ENCODE data around the gene MTG1.
"Not testable (repeated sequence)": the region's sequence is repeated elsewhere in the genome, so short reads cannot be mapped to it uniquely, and the experiment has no call there.

The MTG1 gene

DNA sequence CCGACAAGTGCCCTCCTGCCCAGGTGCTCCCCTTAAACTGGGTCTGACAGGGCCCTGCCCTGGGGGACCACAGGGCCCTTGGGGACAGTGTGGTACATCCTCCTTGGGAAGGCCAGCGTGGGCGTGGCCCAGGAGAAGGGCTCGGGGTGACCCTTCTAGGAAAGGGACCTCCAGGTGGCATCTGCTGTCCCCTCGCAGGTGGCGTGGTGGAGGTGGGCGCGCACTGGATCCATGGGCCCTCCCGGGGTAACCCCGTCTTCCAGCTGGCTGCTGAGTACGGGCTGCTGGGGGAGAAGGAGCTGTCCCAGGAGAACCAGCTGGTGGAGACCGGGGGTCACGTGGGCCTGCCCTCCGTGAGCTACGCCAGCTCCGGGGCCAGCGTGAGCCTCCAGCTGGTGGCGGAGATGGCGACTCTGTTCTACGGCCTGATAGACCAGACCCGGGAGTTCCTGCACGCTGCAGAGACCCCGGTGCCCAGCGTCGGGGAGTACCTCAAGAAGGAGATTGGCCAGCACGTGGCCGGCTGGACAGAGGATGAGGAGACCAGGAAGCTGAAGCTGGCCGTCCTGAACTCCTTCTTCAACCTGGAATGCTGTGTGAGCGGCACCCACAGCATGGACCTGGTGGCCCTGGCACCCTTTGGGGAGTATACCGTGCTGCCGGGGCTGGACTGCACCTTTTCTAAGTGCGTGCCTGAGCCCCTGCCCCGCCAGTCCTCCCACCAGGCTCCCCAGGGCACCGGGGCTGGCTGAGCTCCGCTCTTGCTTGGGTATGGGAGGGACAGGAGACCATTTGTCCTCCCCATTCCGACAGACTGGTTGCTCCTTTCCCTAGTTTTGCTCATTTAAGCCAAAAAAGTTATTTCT, 13.9 kb upstream of the MTG1 start:
- ChIA-PET POLR2A (interaction anchor here (2.1 kb wide), 1 partner anchor 14 kb away, joined by 8 read pairs; the partner anchor contains the start of gene MTG1), CTCF (no interaction called here)
- DNase-seq (ENCODE audit: extremely low spot score): no peak
- TF ChIP-seq TARDBP (IDR thresholded peaks at IDR 0.05) (no peak), SP1 (IDR thresholded peaks at IDR 0.05) (no peak), FOXK2 (IDR thresholded peaks at IDR 0.05) (no peak), CTBP1 (IDR thresholded peaks at IDR 0.05; ENCODE audit: borderline replicate concordance) (no peak), PKNOX1 (IDR thresholded peaks at IDR 0.05) (no peak), BHLHE40 (IDR thresholded peaks at IDR 0.05; ENCODE audit: borderline replicate concordance) (no peak), ELF4 (IDR thresholded peaks at IDR 0.05) (no peak), HDGF (IDR thresholded peaks at IDR 0.05; ENCODE audit: borderline replicate concordance) (no peak), FOXA1 (IDR thresholded peaks at IDR 0.05) (no peak), L3MBTL2 (conservative IDR thresholded peaks at IDR 0.05) (no peak), FOXM1 (IDR thresholded peaks at IDR 0.05; ENCODE audit: borderline replicate concordance) (no peak), ARNT (IDR thresholded peaks at IDR 0.05) (no peak), LEF1 (IDR thresholded peaks at IDR 0.05; ENCODE audit: borderline replicate concordance) (no peak), SUZ12 (IDR thresholded peaks at IDR 0.05) (no peak), ZNF384 (IDR thresholded peaks at IDR 0.05) (no peak)

- POLR2A ChIA-PET: no interaction called here
- no peak for TF ChIP-seq HDGF (IDR thresholded peaks at IDR 0.05; ENCODE audit: borderline replicate concordance)
- no peak for TF ChIP-seq TARDBP (IDR thresholded peaks at IDR 0.05)
- CTCF ChIA-PET: no interaction called here
- DNase-seq (ENCODE audit: extremely low spot score): no peak
These were observed 12.9 kb upstream of the MTG1 start for GRCh38 chr10:133381036-133381435.

DNA sequence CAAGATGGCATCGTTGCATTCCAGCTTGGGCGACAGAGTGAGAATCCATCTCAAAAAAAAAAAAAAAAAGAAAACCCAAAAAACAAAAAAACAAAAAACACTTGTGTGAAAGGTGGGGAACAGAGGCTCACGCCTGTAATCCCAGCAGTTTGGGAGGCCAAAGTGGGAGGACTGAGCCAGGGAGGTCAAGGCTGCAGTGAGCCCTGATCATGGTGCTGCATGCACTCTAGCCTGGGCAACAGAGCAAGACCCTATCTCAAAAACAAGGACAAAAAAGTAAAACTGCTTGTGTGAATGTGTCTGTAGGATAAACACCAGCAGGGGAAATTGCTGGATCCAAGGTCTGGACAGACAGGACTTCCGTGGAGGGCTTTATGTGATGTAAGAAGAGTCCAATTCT, 10.4 kb upstream of the MTG1 start:
- CTCF ChIA-PET: no interaction called here
- no peak for TF ChIP-seq HDGF (IDR thresholded peaks at IDR 0.05; ENCODE audit: borderline replicate concordance)
- no peak for TF ChIP-seq SUZ12 (IDR thresholded peaks at IDR 0.05)
- POLR2A ChIA-PET: interaction anchor here (1.3 kb wide), 1 partner anchor 10 kb away, joined by 4 read pairs; the partner anchor contains the start of gene MTG1
- DNase-seq (ENCODE audit: extremely low spot score): no peak

DNA sequence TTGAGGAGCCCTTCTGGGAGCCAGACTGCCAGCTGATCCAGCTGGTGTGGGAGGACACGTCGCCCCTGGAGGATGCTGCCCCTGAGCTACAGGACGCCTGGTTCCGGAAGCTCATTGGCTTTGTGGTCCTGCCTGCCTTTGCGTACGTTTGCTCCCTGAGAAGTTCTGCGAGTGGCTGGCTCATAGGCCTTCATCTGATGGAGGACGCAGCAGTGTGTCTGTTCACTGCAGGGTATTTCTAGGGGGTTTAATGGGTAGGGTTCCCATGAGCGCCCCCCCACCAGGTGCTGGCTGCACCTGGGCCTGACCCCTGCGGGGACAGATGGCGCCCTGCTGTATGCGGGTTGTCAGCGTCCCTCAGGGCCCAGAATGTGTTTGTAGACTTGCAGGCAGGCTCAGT, 9.9 kb upstream of the MTG1 start:
- no peak for DNase-seq (ENCODE audit: extremely low spot score)
- TF ChIP-seq FOXK2 (IDR thresholded peaks at IDR 0.05) (no peak), L3MBTL2 (conservative IDR thresholded peaks at IDR 0.05) (no peak), PKNOX1 (IDR thresholded peaks at IDR 0.05) (no peak), CTBP1 (IDR thresholded peaks at IDR 0.05; ENCODE audit: borderline replicate concordance) (no peak), ARNT (IDR thresholded peaks at IDR 0.05) (no peak), HDGF (IDR thresholded peaks at IDR 0.05; ENCODE audit: borderline replicate concordance) (no peak), SUZ12 (IDR thresholded peaks at IDR 0.05) (no peak), ELF4 (IDR thresholded peaks at IDR 0.05) (no peak), NFRKB (IDR thresholded peaks at IDR 0.05) (no peak)
- POLR2A ChIA-PET: interaction anchor here (1.3 kb wide), 1 partner anchor 10 kb away, joined by 4 read pairs; the partner anchor contains the start of gene MTG1
- CTCF ChIA-PET: no interaction called here

DNA sequence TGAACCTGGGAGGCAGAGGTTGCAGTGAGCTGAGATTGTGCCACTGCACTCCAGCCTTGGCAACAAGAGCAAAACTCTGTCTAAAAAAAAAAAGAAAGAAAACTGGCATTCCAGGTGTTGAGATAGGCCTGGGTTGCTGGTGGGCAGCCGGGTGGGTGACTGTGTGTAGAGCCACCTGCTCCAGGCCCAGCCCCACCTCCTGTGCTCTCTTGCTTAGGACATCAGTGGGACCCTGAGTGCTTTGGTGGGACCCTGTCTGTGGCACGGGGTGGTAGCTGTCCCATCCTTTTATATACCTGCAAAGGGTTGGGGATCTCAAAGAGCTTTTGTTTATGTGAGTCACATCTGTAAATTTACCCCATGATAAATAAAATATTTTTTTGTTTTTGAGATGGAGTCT, 8.7 kb upstream of the MTG1 start:
- POLR2A ChIA-PET: no interaction called here
- no peak for DNase-seq (ENCODE audit: extremely low spot score)
- CTCF ChIA-PET: no interaction called here
- TF ChIP-seq FOXM1 (IDR thresholded peaks at IDR 0.05; ENCODE audit: borderline replicate concordance) (no peak), FOXK2 (IDR thresholded peaks at IDR 0.05) (no peak), BHLHE40 (IDR thresholded peaks at IDR 0.05; ENCODE audit: borderline replicate concordance) (no peak), HDGF (IDR thresholded peaks at IDR 0.05; ENCODE audit: borderline replicate concordance) (no peak), PKNOX1 (IDR thresholded peaks at IDR 0.05) (no peak), CTBP1 (IDR thresholded peaks at IDR 0.05; ENCODE audit: borderline replicate concordance) (no peak), NFRKB (IDR thresholded peaks at IDR 0.05) (no peak)

DNA sequence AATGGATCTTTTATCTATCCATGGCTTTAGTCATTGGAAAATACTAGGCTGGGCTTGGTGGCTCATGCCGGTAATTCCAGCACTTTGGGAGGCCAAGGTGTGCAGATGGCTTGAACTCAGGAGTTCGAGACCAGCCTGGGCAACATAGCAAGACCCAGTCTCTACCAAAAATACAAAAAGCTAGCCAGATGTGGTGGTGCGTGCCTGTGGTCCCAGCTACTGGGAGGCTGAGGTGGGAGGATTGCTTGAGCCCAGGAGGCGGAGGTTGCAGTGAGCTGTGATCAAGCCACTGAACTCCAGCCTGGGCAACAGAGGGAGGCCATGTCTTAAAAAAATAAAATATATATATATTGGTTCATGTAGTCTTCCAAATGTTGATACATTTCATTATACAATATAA, 7.0 kb upstream of the MTG1 start:
- POLR2A ChIA-PET: interaction anchor here (0.8 to 1.2 kb wide), 2 partner anchors 11 to 14 kb away, joined by 3 to 5 read pairs; partner anchors contain the start of gene ECHS1
- CTCF ChIA-PET: not testable (repeated sequence)

DNA sequence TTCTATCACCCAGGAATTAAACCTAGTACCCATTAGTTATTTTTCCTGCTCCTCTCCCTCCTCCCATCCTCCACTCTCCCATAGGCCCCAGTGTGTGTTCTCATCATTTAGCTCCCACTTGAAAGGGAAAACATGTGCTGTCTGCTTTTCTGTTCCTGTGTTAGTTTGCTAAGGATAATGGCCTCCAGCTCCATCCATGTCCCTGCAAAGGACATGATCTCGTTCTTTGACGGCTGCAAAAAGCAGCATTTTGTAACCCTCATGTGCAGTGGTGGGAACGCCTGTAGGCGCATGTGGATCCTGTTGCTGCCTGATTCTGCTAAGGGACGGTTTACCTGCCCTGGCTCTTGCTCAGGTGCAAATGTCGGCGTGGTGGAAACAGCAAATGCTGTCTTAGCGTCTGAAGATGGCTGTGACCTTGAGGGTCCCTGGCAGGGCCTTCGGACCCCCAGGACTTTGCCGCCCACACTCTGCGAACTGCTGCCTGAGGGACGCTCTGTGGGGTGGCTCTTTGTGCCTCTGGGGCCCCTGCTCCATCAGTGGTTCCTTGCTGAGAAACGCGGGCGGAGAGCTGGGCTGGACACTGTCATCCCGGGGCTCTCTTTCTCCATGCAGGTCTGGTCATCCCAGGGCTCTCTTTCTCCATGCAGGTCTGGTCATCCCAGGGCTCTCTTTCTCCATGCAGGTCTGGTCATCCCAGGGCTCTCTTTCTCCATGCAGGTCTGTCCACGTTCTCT, 5.6 kb upstream of the MTG1 start:
- CTCF ChIA-PET: no interaction called here
- TF ChIP-seq CTBP1 (IDR thresholded peaks at IDR 0.05; ENCODE audit: borderline replicate concordance) (0 out of 2 replicates have a peak, but pooled peaks have one; percentile 48), PKNOX1 (IDR thresholded peaks at IDR 0.05) (no peak), NFRKB (IDR thresholded peaks at IDR 0.05) (no peak)
- POLR2A ChIA-PET: interaction anchor here (1.2 to 1.4 kb wide), 2 partner anchors 15 to 31 kb away, joined by 3 to 5 read pairs; partner anchors contain the start of genes ECHS1 and FUOM
- no peak for DNase-seq (ENCODE audit: extremely low spot score)

More for the DNA sequence above, 7.0 kb upstream of the MTG1 start:
- DNase-seq (ENCODE audit: extremely low spot score): not testable (repeated sequence)

Data from HEK293T (cell line).